ENCODE measurements around the gene SCNN1A.

The SCNN1A gene

GRCh38 chr12:6374786-6375160 lies 590 bp downstream of the SCNN1A start:
- CTCF ChIA-PET: interaction anchor here (0.8 to 2.3 kb wide), 3 partner anchors 8 to 163 kb away, joined by 3 to 5 read pairs (median 5); no protein-coding TSS in a partner anchor
- no peak for DNase-seq (ENCODE audit: extremely low spot score)
- no peak for TF ChIP-seq CTCF (IDR thresholded peaks at IDR 0.05; ENCODE audit: control extremely low read depth, extremely low read depth, low read depth, missing control alignments)
- POLR2A ChIA-PET: no interaction called here

GRCh38 chr12:6374028-6374785 lies 1.2 kb downstream of the SCNN1A start:
- DNase-seq (ENCODE audit: extremely low spot score): no peak
- ChIA-PET POLR2A (no interaction called here), CTCF (interaction anchor here (0.8 to 2.3 kb wide), 3 partner anchors 8 to 164 kb away, joined by 3 to 5 read pairs (median 5); no protein-coding TSS in a partner anchor)
- no peak for TF ChIP-seq CTCF (IDR thresholded peaks at IDR 0.05; ENCODE audit: control extremely low read depth, extremely low read depth, low read depth, missing control alignments)

GRCh38 chr12:6373022-6373787 lies 2.2 kb downstream of the SCNN1A start:
- DNase-seq (ENCODE audit: extremely low spot score): no peak
- no peak for TF ChIP-seq CTCF (IDR thresholded peaks at IDR 0.05; ENCODE audit: control extremely low read depth, extremely low read depth, low read depth, missing control alignments)
- CTCF ChIA-PET: interaction anchor here (2.3 kb wide), 1 partner anchor 92 kb away, joined by 5 read pairs; no protein-coding TSS in a partner anchor
- POLR2A ChIA-PET: no interaction called here

GRCh38 chr12:6372403-6373003 lies 2.9 kb downstream of the SCNN1A start:
- DNase-seq (ENCODE audit: extremely low spot score): no peak
- ChIA-PET POLR2A (no interaction called here), CTCF (no interaction called here)
- TF ChIP-seq CTCF (IDR thresholded peaks at IDR 0.05; ENCODE audit: control extremely low read depth, extremely low read depth, low read depth, missing control alignments): no peak

- CTCF ChIA-PET: interaction anchor here (0.8 to 1.0 kb wide), 2 partner anchors 11 to 32 kb away, joined by 3 read pairs; no protein-coding TSS in a partner anchor
- no peak for DNase-seq (ENCODE audit: extremely low spot score)
- TF ChIP-seq CTCF (IDR thresholded peaks at IDR 0.05; ENCODE audit: control extremely low read depth, extremely low read depth, low read depth, missing control alignments): no peak
- POLR2A ChIA-PET: no interaction called here
Observed at GRCh38 chr12:6370994-6371754, 4.2 kb downstream of the SCNN1A start.

GRCh38 chr12:6370576-6370935 lies 4.8 kb downstream of the SCNN1A start:
- ChIA-PET POLR2A (no interaction called here), CTCF (interaction anchor here (0.8 to 1.0 kb wide), 2 partner anchors 19 to 31 kb away, joined by 3 read pairs; no protein-coding TSS in a partner anchor)
- DNase-seq (ENCODE audit: extremely low spot score): no peak
- no peak for TF ChIP-seq CTCF (IDR thresholded peaks at IDR 0.05; ENCODE audit: control extremely low read depth, extremely low read depth, low read depth, missing control alignments)

Data from GM10248 (cell line).